Activated CD4-positive, CD25-positive, alpha-beta regulatory T cell treated with anti-CD3 and anti-CD28 coated beads, Interleukin-2, amount 50 U/mL, for 24 hours (primary cell): ENCODE measurements around the gene EFNA5.

Experiments
- ATAC-seq, 2 donors: fragments of 150-1000 bp; cut with Tn5 transposase; one replicate each; pipeline ENCODE4 v1.10.0; 2021; ENCODE audit warnings: mild to moderate bottlenecking in 1 of 2, moderate library complexity in 1 of 2

EFNA5 gene

DNA sequence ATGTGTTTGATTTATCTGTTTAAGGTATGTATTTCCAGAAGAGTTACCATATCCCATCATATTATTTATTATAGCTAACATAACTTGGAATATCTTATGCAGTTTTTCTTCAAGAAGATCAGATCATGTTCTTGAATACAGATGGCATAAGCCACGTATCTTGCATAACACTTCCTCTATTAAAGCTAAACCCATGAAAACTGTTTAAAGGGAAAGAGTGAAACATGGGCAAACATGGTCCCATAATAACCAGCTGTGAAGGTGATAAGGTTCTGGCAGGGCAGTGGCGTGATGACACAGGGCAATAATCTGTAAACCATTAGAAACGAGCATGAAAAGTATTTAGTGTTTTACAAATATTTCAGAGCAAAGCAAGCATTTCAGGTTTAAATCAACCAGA, 34.2 kb downstream of the EFNA5 start:
- ATAC-seq = no peak

DNA sequence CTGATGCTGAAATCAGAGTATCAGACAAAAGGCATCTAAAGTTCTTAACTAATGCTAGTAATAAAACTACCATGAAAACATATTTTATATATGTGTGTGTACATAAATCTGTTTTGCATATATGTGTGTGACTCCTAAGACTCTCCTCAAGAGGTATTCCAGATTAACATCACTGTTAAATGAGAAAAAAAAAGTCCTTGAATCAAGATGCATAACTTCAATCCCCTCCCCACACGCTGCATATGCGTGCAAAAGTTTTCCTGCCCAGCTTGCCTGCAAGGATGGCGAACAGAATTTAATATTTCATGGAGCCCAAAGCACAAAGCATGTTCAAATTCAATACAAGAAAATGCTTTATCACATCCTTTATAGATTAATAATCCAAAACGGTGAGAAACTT, 34.7 kb downstream of the EFNA5 start:
- no peak for ATAC-seq

DNA sequence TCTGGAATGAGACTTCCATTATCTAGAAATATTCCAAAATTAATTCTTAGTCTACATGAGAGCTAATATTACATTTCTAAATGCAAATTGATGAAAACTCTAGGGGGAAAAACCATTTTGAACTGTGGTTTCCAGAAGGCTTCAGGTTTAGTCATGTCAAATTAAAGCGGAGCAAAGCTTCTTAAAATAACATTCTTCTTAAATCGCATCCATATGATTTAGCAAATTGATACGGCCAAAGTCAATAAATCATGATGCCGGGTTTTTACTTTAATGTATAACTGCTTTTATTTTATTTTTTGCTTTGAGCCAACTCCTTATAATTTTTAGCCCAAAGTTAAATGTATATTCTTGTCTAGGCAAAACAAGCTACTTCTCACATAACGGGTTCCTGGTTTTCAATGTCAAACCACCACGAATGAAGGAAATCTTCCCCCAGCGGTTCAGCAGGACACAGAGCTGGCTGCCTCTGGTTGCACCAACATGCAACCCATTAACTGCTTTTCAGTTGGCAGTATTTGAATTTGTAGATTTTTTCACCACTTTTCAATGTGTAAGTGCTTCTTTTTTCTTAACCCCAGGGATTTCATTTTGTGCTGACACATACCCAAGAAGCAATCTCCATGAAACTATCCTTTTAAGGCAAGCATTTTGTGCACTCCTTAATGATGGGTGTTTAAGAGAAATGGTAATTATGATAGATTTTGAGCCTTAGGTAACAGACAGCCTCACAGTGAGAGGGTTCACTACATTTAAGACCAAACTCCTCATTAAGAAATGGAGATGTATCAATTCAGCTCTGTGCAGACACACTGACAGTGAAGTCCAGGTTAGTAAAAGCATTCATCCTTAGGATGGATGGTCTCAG, 35.5 kb downstream of the EFNA5 start:
- no peak for ATAC-seq

DNA sequence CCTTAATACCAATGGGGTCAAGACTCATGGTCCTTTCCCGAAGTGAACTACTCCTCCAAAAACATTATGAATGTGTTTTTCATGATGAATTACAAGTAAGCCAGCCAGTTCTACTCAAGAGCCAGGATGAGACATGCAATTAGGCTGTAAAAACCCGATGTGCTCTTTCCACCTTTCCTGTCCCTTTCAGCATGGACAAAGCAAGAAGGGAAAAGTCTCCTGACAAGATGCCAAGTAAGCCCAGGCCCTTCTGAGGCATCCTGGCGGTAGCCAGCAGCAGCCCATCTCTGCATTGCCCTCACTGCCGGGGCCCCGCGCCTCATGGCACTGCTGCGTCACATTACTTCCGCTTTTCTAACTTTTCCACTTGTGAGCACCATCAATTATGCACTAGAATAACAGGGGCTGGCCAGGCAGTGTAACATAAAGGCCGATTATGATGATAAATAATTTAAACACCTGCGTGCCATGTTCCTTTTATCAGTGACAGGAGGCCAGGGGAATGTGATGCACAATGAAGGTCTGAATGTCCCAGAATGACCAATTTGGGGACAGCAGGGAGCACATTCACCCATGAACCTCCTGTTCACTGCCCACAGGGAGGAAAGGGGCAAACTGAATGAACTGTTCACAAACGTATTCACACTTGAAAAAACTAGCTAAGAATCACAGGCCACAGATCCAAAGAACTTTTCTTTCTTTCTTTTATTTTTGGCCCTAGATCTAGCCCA, 37.4 kb downstream of the EFNA5 start:
- no peak for ATAC-seq

DNA sequence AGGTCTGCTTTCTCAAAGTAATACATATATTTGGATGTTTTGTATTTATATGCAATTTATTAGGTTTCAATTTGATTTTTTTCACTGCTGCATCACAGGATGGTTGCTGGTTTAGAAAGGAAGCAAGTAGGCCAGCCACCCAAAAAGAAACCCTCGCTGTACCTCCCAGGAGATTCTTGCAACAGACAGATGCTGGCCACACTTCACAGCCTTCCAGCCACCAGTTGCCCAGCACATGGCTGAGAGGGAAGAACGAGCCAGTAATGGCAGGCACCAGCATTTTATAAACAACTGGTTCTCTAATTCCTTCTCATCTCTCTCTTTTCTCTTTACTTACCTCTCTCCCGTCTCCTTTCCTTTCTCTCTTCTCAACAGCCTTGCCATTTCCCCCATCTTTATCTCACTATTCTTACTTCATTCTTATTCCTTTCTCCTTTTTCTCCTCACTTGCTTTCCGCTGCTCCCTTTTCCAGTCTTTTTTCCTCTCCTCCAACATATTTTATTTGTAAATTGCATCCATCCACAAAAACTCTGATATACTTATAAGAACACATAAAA, 38.9 kb downstream of the EFNA5 start:
- ATAC-seq = no peak

DNA sequence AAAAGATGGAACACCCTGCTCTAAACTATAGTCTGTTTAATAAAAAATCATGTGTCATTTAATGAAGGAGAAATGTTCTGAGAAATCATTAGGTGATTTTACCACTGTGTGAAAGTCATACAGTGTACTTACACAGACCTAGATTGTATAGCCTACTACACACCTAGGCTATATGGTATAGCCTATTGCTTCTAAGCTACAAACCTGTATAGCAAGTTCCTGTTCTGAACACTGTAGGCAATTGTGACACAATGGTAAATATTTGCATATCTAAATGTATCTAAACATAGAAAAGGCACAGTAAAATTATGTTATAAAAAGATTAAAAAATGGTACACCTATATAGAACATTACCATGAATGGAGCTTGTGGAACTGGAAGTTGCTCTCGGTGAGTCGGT, 40.6 kb downstream of the EFNA5 start:
- ATAC-seq = no peak

DNA sequence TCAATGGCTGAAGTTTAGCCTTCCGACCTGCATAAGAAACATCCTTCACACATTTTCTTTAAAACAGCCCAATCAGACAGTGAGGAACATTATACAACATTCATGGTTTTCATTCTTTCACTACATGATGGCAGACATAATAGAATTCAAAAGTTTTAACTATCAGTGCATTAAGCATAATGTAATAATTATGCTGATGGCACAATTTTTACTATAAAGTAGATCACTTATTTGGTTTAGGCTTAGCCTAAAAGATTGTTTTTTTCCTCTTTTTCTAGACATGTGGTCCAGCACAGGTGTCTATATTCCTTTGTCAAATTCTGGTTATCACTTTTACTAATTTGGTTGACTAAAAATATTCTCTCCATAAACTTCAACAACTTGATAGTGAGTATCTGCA, 46.5 kb downstream of the EFNA5 start:
- ATAC-seq = no peak

DNA sequence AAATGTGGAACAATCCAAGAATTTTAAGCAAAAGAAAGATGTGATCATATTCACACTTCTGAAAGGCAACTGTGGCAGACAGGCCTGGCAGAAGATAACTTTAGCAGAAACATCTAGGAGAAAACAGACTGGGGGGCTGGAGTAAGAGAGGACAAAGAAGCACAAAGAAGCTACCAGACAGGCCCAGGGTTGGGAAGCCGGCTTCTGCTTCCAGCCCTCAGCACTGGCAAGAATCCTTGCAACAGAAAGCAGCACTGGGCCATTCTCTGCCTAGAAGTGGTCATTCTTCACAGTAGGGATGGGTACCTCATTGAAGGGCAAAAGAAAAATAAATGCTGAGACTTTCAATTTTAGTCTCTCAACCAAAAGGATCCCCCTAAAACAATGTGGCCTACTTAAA, 49.6 kb downstream of the EFNA5 start:
- no peak for ATAC-seq

DNA sequence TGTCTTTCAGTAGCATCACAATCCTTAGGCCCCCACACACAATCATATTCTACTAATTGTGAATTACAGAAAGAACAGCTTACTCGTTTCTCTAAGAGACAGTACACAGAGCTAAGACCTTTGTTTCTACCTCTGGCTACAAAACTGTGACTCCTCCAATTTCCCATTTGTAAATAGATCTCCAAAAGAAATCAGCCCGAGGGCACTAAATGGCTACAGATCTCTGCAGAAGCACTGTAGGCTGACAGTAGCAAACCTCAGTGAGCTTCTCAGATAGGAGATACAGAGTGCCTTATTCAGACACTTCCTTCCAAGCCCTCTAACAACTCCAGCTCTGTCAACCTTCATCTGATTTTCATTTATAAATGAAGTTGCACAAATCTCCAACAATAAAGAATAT, 51.0 kb downstream of the EFNA5 start:
- ATAC-seq = no peak

DNA sequence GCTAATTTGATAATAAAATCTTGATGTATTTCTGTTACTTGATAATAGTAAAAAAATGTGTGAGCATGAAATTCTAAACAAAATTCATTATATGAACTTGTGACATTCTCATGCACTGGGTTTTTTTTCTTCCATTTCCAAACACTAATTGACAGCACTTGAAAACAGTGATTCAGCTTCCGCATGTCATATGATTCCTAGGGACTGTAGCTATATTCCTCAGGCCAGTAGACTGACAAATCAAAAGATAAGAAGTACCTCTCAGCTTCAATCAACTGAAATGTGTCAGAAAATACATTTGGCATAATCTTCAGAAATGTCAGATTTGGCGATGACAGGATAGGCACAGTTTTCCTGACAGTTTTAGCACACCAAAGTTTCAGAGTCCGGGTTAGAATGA, 52.5 kb downstream of the EFNA5 start:
- no peak for ATAC-seq

DNA sequence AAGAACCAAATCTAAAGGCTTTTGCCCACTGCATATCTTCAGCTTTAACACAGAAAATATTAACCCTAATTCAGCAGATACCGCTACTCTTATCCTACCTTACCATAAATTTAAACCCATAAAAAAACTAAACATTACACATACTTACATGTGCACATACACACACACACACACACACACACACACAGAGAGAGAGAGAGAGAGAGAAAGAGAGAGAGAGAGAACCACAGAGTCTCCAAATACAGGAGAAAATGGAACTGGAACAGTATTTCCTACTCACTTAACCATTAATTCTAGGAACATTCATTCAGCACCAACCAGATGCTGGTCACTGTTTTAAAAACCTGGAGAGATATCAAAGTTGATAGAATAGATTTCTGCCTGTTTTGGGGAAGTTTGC, 53.7 kb downstream of the EFNA5 start:
- no peak for ATAC-seq

DNA sequence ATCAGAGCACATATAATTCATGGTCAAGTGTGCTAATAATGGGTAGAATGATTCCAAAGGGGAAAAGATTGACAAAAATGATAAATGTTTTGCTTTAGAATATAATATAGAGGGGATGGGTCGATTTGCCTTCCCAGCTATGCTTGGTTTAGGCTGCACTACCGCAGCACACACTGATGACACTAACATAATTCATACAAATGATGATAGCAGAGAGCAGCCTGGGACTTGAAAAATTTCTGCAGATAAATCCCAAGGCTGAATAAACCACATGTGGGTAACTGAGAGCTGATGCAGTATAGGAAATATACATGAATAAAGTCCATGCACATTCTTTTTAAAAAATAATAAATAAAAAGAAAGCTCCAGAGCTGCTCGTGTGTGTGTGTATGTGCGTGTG, 54.5 kb downstream of the EFNA5 start:
- no peak for ATAC-seq

DNA sequence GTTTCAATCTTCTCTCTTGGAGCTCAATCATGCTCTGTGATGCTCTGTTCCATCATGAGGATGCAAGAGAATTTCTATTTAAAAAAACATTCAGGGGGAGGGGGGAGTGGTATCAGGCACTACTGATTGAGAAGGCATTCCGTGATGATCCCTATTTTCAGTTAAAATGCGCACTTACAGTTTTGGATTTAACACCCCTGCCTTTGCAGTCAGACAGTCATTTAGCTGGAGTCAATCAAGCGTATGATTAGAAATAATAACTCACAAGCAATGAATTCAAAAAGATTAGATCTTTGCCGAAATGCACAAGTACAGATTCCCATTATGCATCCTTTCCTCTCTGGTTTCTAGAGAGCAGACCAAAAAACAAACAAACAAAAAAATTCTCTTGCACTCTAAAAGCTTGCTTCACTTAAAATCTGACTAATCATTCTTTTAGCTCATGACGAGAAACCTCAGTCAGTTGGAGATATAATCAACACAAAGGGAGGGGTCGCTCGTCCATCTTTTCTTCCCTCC, 55.4 kb downstream of the EFNA5 start:
- ATAC-seq = no peak

DNA sequence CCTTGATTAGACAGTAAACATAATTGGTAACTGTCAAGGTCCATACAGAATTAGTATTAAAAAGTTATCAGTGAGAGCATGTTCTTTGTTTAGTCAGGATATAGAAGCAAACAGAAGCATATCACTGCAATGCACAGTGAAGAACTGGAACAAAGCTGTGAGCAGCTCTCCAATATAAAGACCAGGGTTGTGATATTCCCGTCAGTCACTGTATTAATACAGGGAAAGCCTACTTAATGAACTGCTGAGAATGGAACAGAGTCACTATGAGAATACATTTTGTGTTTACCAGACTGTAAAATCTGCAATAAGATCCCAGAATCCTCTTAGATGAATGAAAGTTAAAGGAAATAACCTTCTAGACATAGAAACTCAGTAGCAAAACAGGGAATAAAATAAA, 58.2 kb downstream of the EFNA5 start:
- ATAC-seq = no peak

DNA sequence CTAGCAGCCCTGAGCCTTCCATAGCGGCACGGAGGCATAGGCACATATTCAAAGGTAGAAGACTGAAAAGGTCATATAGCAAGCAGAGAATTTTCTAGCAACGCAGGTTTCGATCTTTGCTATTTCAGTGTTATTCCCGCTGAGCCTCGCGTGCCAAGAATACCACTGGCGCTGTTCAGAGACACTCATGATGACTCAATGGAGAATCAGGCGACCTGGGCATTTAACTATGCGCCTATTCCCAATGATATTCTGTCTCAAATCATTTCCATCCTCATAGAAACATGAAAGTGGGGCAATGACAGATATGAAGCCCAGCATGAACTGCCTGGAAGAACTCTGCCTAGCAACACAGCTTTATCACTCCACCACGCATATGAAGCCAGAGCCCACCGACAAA, 59.9 kb downstream of the EFNA5 start:
- ATAC-seq = no peak

DNA sequence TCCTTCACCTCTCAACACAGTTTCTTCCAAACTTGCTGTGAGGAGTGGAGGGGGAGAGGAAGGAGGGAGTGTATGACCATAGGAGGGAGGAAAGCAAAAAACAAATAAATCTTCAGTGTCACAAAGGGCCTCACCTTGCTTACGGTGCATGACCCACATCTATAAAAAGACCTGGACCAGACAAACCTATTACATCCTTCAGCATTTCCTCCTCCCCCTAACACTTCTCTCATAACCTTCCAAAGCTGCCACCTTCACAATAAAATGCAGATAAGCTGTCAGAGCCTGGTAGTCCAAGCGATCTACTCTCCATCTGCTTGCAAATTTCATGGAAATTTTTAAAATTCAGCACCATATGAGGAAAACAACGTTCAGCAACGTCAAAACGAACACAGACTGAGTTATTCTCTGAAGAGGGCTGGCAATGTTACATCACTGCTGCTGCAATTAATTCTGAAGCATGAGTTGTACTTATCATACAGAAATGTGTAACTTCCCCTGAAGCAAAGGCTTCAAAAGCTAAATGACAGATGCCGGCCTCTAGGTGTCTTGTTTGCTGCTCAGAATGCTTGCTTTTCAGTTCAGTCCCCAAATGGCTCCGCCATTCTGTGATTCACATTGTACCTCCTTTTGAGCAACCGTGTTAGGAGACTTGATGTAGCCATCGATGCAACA, 62.9 kb downstream of the EFNA5 start:
- no peak for ATAC-seq

DNA sequence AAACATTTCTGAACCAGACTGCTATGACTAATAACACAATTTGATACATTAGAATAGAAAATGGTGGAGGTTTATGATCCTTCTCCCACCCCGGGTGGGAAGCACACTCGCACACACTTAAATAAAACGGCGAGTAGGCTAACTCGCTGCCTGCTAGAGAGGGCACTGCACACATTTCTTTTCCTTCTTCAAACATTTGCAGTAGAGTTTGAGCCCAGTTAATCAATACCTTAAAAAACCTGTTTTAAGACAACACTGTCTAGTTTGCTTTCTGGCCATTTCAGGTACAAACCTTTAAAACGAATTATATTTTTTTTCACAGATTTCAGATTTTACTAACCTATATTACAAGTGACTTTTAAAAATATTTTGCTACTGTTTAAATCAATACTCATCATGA, 63.5 kb downstream of the EFNA5 start:
- no peak for ATAC-seq

DNA sequence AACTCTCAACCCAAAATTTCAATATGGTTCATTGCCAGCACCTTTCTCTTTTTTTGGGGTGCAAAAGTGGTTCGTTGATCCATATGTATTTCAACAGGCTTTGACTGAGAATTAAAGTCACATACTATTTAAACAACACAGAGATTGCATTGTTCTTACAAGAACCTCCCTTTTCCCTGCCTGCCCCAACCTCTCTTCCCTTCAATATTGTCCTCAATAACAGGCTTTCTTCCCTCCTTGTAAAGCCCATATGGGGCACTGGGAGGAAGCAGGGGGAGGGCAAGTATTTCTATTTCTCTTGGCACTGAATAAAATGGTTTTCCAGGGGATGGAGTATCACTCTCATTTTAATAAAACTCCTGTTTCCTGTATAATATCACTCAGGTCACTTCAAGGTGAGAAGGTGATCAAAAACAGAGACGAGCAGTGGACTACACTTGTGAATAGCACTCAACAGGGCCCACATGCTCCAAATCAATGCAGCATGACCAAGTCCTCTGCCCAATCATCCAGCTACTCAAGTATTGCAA, 65.1 kb downstream of the EFNA5 start:
- ATAC-seq = no peak

DNA sequence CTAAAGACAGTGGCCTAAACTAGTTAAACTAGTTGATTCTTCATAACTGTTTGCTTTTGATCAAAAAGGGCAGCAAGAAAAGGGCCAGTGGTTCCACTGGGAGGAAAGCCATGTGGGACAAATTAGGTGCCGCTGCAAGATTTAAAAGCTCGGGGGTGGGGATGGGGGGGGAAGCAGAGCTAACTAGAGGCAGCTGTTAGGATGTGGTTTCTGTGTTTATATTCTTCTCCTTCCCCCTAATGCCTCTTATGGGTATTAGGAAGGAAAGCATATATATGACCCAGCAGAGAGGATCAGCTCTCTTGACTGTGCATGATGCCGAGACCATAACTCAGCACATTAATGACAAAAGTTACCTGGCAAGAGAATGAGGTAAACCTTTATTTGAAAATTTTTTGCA, 65.7 kb downstream of the EFNA5 start:
- no peak for ATAC-seq

DNA sequence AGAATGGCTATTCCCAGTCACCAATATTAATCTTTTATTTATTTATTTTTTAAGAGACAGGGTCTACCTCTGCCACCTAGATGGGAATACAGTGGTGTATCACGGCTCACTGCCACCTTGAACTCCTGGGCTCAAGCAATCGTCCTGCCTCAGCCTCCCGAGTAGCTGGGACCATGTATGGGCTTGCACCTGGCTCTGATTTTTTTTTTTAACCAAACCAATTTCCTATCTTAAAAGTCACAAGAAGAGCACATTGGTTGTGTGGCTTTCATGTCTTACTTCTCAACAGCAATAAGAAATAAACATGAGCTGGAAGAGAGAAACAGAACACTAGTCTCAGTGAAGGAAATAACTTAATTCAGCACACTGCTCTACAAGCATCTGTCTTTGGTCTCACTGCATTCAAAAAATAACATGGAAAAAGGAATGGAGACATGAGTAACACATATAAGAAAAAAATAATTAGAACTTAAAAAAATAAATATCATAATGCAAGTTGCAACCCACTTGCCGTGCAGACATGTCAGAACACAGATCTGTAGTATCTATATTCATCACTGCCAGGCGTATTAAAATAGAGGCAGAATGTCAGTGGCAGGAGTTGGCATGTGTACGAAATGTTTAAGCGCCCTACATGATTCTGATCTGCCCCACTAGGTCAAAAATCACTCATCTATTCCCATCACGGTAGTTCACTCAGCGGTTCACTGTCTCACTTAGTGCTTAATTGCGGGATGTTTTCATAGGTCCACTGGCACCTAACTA, 66.4 kb downstream of the EFNA5 start:
- no peak for ATAC-seq

DNA sequence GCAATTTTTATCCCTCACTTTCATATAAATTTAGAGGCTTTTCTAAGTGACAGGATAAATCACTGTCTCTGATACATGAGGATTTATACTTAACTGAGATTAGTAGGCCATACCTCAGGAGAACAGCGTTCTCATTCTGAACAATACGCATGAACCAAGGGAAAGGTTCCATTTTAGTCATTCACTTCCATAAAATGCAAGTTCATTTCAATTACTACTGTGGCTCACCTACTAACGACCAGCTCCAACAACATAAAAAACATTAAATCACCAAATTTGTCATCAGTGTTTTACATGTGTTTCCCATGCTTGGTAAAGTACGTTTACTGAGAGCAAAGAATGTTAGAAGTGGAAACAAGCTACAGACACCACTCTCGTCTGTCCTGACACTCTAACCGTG, 67.4 kb downstream of the EFNA5 start:
- ATAC-seq = no peak

DNA sequence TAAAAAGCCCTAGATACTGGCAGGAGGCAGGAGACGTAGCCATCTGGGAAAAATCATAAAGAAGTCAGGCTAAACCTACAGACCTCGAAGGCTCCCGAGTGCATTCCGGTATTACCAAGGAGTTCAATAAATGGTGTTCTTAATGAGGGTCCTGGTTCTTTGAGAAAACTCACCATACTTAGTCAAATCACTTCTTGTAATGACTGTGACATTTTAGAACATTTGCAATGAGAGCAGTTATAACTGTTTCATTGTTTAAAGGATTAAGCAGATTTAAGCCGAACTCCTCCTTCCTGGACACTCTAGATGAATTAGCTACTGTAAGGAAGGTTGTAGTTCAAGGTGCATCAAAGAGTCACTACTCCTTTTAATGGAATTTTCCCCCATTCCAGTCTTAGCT, 67.8 kb downstream of the EFNA5 start:
- ATAC-seq = no peak
